GM23338 (cell line): ENCODE results near the gene ANKRD27. TPM values are rescaled to one million over a fixed set of nuclear protein-coding genes. Genes with fewer than 3 reads are reported as not detected.
A peak's percentile ranks its signal among the peaks of the same experiment; 100 is the strongest.

Experiments used
- ATAC-seq: fragments of 200-7000 bp; cut with Tn5 transposase; 3 replicates; pipeline ENCODE4 v1.9.1; 2020
- DNase-seq: peaks from one replicate; pipeline ENCODE4 v3.0.0-alpha.2; 2015; ENCODE audit warnings: low spot score
- H2AFZ ChIP-seq: fragments of 200-600 bp; sonication (generic); 2 replicates; pipeline ENCODE4 v1.8.0; 2016; ENCODE audit warnings: antibody characterized with exemption, mild to moderate bottlenecking, moderate library complexity
- H3F3A ChIP-seq: fragments of 200-600 bp; sonication (generic); replicated peaks from 2 replicates; pipeline ENCODE4 v1.8.0; 2017; ENCODE audit warnings: antibody characterized with exemption, mixed run types, low read depth
- H3K27ac ChIP-seq: fragments of 200-600 bp; sonication (generic); 2 replicates; pipeline ENCODE4 v1.6.1; 2016; ENCODE audit warnings: low read depth
- H3K27me3 ChIP-seq: fragments of 200-600 bp; sonication (generic); 2 replicates; pipeline ENCODE4 v1.8.0; 2016; ENCODE audit warnings: mild to moderate bottlenecking, mixed run types, moderate library complexity; ENCODE audit not compliant: insufficient read depth
- H3K36me3 ChIP-seq: fragments of 200-600 bp; sonication (generic); 2 replicates; pipeline ENCODE4 v1.8.0; 2016; ENCODE audit warnings: mild to moderate bottlenecking; ENCODE audit not compliant: insufficient read depth
- H3K4me1 ChIP-seq: fragments of 200-600 bp; sonication (generic); 2 replicates; pipeline ENCODE4 v1.8.0; 2016; ENCODE audit warnings: mild to moderate bottlenecking, moderate library complexity; ENCODE audit not compliant: insufficient read depth
- H3K4me2 ChIP-seq: fragments of 200-600 bp; sonication (generic); 2 replicates; pipeline ENCODE4 v1.7.1; 2017; ENCODE audit warnings: mixed run types
- H3K4me3 ChIP-seq: fragments of 200-600 bp; sonication (generic); 2 replicates; pipeline ENCODE4 v1.6.1; 2016; ENCODE audit warnings: mixed run types
- H3K79me2 ChIP-seq: fragments of 200-600 bp; sonication (generic); replicated peaks from 2 replicates; pipeline ENCODE4 v1.8.0; 2017; ENCODE audit warnings: mild to moderate bottlenecking; ENCODE audit not compliant: insufficient read depth
- H3K9me2 ChIP-seq: fragments of 200-600 bp; sonication (generic); 2 replicates; pipeline ENCODE4 v1.8.0; 2017; ENCODE audit not compliant: insufficient read depth
- H4K20me1 ChIP-seq: fragments of 200-600 bp; sonication (generic); replicated peaks from 2 replicates; pipeline ENCODE4 v1.8.0; 2017; ENCODE audit warnings: mild to moderate bottlenecking; ENCODE audit not compliant: insufficient read depth
- H3K27ac Mint-ChIP-seq: 2 replicates; pipeline ENCODE4 v1.8.0; 2020; ENCODE audit warnings: inconsistent platforms, mild to moderate bottlenecking, moderate library complexity, mixed read lengths
- H3K27me3 Mint-ChIP-seq: 3 replicates; pipeline ENCODE4 v1.8.0; 2022; ENCODE audit warnings: low read depth, mild to moderate bottlenecking, moderate library complexity, mixed read lengths, inconsistent platforms; ENCODE audit not compliant: insufficient read depth, poor library complexity
- H3K36me3 Mint-ChIP-seq: 3 replicates; pipeline ENCODE4 v1.8.0; 2021; ENCODE audit warnings: low read depth, mild to moderate bottlenecking, inconsistent platforms, moderate library complexity, mixed read lengths
- H3K4me1 Mint-ChIP-seq: 3 replicates; pipeline ENCODE4 v1.8.0; 2020; ENCODE audit warnings: mild to moderate bottlenecking, inconsistent platforms, mixed read lengths
- H3K4me3 Mint-ChIP-seq: 3 replicates; pipeline ENCODE4 v1.8.0; 2021; ENCODE audit warnings: moderate library complexity, mild to moderate bottlenecking, inconsistent platforms, mixed read lengths
- H3K9me3 Mint-ChIP-seq: 3 replicates; pipeline ENCODE4 v1.8.0; 2020; ENCODE audit warnings: moderate library complexity, mild to moderate bottlenecking, inconsistent platforms, mixed read lengths
- CREB1 ChIP-seq: fragments of 250-450 bp; sonication (Bioruptor Pico); IDR thresholded peaks from 2 replicates; pipeline ENCODE4 v1.5.0; 2020; ENCODE audit warnings: low read depth, mild to moderate bottlenecking, moderate library complexity
- CTCF ChIP-seq, 2 experiments: fragments of 200-600 bp in 1 of 2; sonication (generic) in 1 of 2; conservative IDR thresholded peaks; 2 replicates each; pipeline versions ENCODE4 v1.5.1 to v1.6.1; 2016 to 2017; ENCODE audit warnings: antibody characterized with exemption in 2 of 2, low read depth in 2 of 2, mild to moderate bottlenecking in 2 of 2, moderate library complexity in 1 of 2
- EZH2phosphoT487 ChIP-seq: fragments of 200-600 bp; sonication (generic); IDR thresholded peaks from one replicate; pipeline ENCODE4 v1.8.1; 2018; ENCODE audit warnings: antibody characterized with exemption; ENCODE audit not compliant: unreplicated experiment
- JUNB ChIP-seq: IDR thresholded peaks from one replicate; pipeline ENCODE4 v1.6.1; 2016; ENCODE audit warnings: antibody characterized with exemption; ENCODE audit not compliant: unreplicated experiment
- NANOG ChIP-seq: IDR thresholded peaks from 2 replicates; pipeline ENCODE4 v1.6.1; 2016; ENCODE audit warnings: antibody characterized with exemption, borderline replicate concordance
- POLR2AphosphoS5 ChIP-seq: IDR thresholded peaks from 2 replicates; pipeline ENCODE4 v1.6.1; 2016; ENCODE audit warnings: antibody characterized with exemption, low read depth
- ZNF331 ChIP-seq: fragments of 250-450 bp; sonication (Bioruptor Pico); IDR thresholded peaks from 2 replicates; pipeline ENCODE4 v1.5.0; 2020; ENCODE audit warnings: low read depth, mild to moderate bottlenecking, moderate library complexity
- polyA plus RNA-seq: library from polyadenylated mRNA; unstranded; fragments of >200 nt; fragmentation: Nextera tagmentation; extraction: Ambion mirVana; gene quantifications from 2 replicates; pipeline ENCODE4 v1.2.1, GENCODE V29; 2016
- total RNA-seq: library from RNA; depleted of rRNA; stranded (reverse); fragments of >200 nt; shearing (Covaris generic); gene quantifications from 2 replicates; pipeline ENCODE4 v1.2.3, GENCODE V29; 2014
- TF ChIP-seq, protein P1 (sequence below): fragments of 250-450 bp; sonication (Bioruptor Pico); IDR thresholded peaks from 2 replicates; pipeline ENCODE4 v1.5.0; 2020; ENCODE audit warnings: mild to moderate bottlenecking, moderate library complexity

Gene ANKRD27
- total and polyA plus RNA-seq, 2 experiments from 2014 or later: 16.7 to 48.7 TPM

DNA sequence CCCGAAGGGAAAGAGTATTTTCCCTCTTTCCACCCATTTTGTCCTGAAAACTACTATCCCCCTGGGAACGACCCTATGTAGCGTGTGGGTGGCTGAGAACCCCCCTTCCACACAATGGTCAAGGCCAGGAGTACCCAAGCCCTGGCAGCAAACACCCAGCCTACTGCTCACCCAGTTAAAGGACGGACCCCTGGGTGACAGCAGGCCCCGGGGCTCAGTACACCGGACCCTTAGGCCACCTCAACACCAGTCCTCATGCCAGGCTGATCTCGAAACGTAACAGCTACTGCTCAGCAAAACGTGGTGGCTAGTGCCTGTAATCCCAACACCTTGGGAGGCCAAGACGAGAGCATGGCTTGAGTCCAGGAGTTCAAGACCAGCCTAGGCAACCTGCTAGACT, 1.4 kb downstream of the ANKRD27 start:
- H3K36me3 ChIP-seq: no peaks in the 10 kb centered on the region
- H3F3A ChIP-seq: 0 out of 2 replicates have a peak, but pooled peaks cover 5% of the 10 kb centered on the region
- no peak for ATAC-seq
- Mint-ChIP-seq H3K4me1 (peaks cover 26% of the 10 kb centered on the region), H3K4me3 (peak overlapping the region; percentile 93), H3K27ac (no peak overlapping the region), H3K9me3 (peaks cover 3% of the 10 kb centered on the region; the same call in 1 of the 3 replicates), H3K27me3 (peaks cover 38% of the 10 kb centered on the region), H3K36me3 (no peaks in the 10 kb centered on the region; the same call in 2 of the 3 replicates)
- peaks cover 14% of the 10 kb centered on the region; the same call in 1 of the 2 replicates for H3K4me1 ChIP-seq
- H3K27ac ChIP-seq: no peak overlapping the region
- TF ChIP-seq JUNB (no peak), POLR2AphosphoS5 (no peak), CREB1 (CRISPR knock-in tag) (no peak)
- peak overlapping the region; percentile 97 for H3K4me2 ChIP-seq
- no peaks in the 10 kb centered on the region for H3K9me2 ChIP-seq
- H3K27me3 ChIP-seq: peaks cover 39% of the 10 kb centered on the region
- peaks cover 20% of the 10 kb centered on the region for H4K20me1 ChIP-seq
- no peak overlapping the region for H2AFZ ChIP-seq
- peaks cover 59% of the 10 kb centered on the region for H3K79me2 ChIP-seq
- peak overlapping the region; percentile 85 for H3K4me3 ChIP-seq
- no peak for DNase-seq

- no peak for DNase-seq
- no peak overlapping the region for H3K4me2 ChIP-seq
- H3K27me3 ChIP-seq: peaks cover 31% of the 10 kb centered on the region
- H4K20me1 ChIP-seq: peaks cover 20% of the 10 kb centered on the region
- no peak for ATAC-seq
- peaks cover 14% of the 10 kb centered on the region; the same call in 1 of the 2 replicates for H3K4me1 ChIP-seq
- TF ChIP-seq NANOG (no peak), CTCF (conservative IDR thresholded peaks at IDR 0.05; ENCODE audit: low read depth in 2 of 2) (no peak), EZH2phosphoT487 (no peak), ZNF331 (no peak)
- peaks cover 66% of the 10 kb centered on the region for H3K79me2 ChIP-seq
- no peak overlapping the region for H3K4me3 ChIP-seq
- Mint-ChIP-seq H3K36me3 (no peaks in the 10 kb centered on the region; the same call in 2 of the 3 replicates), H3K4me3 (peak overlapping the region; percentile 47; the same call in 2 of the 3 replicates), H3K4me1 (peaks cover 26% of the 10 kb centered on the region), H3K27ac (no peak overlapping the region), H3K9me3 (peaks cover 3% of the 10 kb centered on the region; the same call in 1 of the 3 replicates), H3K27me3 (peaks cover 32% of the 10 kb centered on the region)
- H3K9me2 ChIP-seq: no peaks in the 10 kb centered on the region
- H3F3A ChIP-seq: 0 out of 2 replicates have a peak, but pooled peaks cover 5% of the 10 kb centered on the region
- no peak overlapping the region for H2AFZ ChIP-seq
- no peak overlapping the region for H3K27ac ChIP-seq
- no peaks in the 10 kb centered on the region for H3K36me3 ChIP-seq
Measured at GRCh38 chr19:32672841-32673240, 2.1 kb downstream of the ANKRD27 start.

DNA sequence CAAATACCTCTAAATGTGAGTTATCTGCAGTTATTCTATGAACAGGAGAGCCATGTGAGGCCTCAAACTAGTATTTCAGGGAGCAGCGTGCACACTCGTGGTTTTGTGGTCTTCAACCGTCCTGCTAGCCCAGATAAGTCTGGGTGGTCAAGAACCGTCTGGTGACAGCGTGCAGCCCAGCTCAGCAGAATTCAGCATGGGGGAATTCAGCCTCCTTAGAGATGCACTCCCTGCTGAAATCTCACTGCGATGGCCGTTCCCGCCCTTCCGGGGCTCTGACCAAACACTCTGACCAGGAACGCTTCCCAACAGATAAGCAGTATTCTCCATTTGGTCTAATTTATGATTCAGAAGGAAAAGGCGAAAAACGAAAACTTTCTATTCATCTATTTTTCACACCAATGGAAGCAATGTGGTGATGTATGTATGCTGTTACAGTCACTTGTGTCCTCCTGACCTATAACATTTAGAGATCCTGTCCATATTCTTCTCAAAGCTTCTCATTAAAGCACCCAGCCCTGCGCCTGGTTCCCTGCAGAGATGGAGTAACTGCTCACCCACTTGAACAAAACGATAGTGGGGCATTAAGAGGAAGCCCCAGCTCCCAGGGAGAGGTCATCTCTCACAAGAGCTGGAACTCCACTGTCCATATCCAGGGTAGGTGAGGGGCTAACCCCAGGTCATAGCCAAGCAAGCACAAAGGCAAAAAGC, 2.9 kb downstream of the ANKRD27 start:
- Histone ChIP-seq H2AFZ (no peak overlapping the region), H3K27ac (no peak overlapping the region), H3K9me2 (no peaks in the 10 kb centered on the region), H3F3A (0 out of 2 replicates have a peak, but pooled peaks cover under 1% of the 10 kb centered on the region), H3K4me2 (no peak overlapping the region), H3K79me2 (peaks cover 74% of the 10 kb centered on the region), H3K4me3 (no peak overlapping the region), H3K36me3 (no peaks in the 10 kb centered on the region), H4K20me1 (peaks cover 15% of the 10 kb centered on the region), H3K4me1 (peaks cover 9% of the 10 kb centered on the region; the same call in 1 of the 2 replicates), H3K27me3 (peaks cover 23% of the 10 kb centered on the region)
- no peak for ATAC-seq
- Mint-ChIP-seq H3K4me3 (no peak overlapping the region), H3K9me3 (peaks cover 3% of the 10 kb centered on the region; the same call in 1 of the 3 replicates), H3K27me3 (peaks cover 24% of the 10 kb centered on the region), H3K4me1 (peaks cover 18% of the 10 kb centered on the region), H3K36me3 (no peaks in the 10 kb centered on the region; the same call in 2 of the 3 replicates), H3K27ac (no peak overlapping the region)
- DNase-seq: no peak
- TF ChIP-seq, protein P1, sequence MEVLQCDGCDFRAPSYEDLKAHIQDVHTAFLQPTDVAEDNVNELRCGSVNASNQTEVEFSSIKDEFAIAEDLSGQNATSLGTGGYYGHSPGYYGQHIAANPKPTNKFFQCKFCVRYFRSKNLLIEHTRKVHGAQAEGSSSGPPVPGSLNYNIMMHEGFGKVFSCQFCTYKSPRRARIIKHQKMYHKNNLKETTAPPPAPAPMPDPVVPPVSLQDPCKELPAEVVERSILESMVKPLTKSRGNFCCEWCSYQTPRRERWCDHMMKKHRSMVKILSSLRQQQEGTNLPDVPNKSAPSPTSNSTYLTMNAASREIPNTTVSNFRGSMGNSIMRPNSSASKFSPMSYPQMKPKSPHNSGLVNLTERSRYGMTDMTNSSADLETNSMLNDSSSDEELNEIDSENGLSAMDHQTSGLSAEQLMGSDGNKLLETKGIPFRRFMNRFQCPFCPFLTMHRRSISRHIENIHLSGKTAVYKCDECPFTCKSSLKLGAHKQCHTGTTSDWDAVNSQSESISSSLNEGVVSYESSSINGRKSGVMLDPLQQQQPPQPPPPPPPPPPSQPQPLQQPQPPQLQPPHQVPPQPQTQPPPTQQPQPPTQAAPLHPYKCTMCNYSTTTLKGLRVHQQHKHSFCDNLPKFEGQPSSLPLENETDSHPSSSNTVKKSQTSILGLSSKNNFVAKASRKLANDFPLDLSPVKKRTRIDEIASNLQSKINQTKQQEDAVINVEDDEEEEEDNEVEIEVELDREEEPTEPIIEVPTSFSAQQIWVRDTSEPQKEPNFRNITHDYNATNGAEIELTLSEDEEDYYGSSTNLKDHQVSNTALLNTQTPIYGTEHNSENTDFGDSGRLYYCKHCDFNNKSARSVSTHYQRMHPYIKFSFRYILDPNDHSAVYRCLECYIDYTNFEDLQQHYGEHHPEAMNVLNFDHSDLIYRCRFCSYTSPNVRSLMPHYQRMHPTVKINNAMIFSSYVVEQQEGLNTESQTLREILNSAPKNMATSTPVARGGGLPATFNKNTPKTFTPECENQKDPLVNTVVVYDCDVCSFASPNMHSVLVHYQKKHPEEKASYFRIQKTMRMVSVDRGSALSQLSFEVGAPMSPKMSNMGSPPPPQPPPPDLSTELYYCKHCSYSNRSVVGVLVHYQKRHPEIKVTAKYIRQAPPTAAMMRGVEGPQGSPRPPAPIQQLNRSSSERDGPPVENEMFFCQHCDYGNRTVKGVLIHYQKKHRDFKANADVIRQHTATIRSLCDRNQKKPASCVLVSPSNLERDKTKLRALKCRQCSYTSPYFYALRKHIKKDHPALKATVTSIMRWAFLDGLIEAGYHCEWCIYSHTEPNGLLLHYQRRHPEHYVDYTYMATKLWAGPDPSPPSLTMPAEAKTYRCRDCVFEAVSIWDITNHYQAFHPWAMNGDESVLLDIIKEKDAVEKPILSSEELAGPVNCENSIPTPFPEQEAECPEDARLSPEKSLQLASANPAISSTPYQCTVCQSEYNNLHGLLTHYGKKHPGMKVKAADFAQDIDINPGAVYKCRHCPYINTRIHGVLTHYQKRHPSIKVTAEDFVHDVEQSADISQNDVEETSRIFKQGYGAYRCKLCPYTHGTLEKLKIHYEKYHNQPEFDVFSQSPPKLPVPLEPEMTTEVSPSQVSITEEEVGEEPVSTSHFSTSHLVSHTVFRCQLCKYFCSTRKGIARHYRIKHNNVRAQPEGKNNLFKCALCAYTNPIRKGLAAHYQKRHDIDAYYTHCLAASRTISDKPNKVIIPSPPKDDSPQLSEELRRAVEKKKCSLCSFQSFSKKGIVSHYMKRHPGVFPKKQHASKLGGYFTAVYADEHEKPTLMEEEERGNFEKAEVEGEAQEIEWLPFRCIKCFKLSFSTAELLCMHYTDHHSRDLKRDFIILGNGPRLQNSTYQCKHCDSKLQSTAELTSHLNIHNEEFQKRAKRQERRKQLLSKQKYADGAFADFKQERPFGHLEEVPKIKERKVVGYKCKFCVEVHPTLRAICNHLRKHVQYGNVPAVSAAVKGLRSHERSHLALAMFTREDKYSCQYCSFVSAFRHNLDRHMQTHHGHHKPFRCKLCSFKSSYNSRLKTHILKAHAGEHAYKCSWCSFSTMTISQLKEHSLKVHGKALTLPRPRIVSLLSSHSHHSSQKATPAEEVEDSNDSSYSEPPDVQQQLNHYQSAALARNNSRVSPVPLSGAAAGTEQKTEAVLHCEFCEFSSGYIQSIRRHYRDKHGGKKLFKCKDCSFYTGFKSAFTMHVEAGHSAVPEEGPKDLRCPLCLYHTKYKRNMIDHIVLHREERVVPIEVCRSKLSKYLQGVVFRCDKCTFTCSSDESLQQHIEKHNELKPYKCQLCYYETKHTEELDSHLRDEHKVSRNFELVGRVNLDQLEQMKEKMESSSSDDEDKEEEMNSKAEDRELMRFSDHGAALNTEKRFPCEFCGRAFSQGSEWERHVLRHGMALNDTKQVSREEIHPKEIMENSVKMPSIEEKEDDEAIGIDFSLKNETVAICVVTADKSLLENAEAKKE (CRISPR knock-in tag): no peak
